Medulla oblongata (tissue), 1 donor: ENCODE results near the gene NYNRIN.

Source experiments
- DNase-seq: peaks from one replicate; pipeline ENCODE4 v3.0.0-alpha.2; 2015; ENCODE audit errors: extremely low spot score

NYNRIN gene

DNA sequence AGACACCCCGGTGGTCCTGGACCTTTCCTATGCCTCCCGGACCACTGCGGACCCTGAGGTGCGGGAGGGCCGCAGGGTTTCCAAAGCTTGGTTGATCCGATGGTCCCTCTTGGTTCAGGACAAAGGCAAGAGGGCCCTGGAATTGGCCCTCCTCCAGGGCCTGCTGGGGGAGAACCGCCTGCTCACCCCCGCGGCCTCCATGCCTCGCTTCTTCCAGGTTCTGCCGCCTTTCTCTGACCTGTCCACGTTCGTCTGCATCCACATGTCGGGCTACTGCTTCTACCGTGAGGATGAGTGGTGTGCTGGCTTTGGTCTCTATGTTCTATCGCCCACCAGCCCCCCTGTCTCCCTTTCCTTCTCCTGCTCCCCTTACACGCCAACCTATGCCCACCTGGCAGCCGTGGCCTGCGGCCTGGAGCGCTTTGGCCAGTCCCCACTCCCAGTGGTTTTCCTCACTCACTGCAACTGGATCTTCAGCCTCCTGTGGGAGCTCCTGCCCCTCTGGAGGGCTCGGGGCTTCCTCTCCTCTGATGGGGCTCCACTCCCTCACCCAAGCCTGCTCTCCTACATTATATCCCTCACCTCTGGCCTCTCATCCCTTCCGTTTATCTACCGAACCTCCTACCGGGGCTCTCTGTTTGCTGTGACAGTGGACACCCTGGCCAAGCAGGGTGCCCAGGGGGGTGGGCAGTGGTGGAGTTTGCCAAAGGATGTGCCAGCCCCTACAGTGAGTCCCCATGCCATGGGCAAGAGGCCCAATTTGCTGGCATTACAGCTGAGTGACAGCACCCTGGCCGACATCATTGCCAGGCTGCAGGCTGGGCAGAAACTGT is 16.8 kb downstream of the NYNRIN start:
- no peak for DNase-seq

GRCh38 chr14:24416254-24416931 is 17.6 kb downstream of the NYNRIN start:
- no peak for DNase-seq

DNA sequence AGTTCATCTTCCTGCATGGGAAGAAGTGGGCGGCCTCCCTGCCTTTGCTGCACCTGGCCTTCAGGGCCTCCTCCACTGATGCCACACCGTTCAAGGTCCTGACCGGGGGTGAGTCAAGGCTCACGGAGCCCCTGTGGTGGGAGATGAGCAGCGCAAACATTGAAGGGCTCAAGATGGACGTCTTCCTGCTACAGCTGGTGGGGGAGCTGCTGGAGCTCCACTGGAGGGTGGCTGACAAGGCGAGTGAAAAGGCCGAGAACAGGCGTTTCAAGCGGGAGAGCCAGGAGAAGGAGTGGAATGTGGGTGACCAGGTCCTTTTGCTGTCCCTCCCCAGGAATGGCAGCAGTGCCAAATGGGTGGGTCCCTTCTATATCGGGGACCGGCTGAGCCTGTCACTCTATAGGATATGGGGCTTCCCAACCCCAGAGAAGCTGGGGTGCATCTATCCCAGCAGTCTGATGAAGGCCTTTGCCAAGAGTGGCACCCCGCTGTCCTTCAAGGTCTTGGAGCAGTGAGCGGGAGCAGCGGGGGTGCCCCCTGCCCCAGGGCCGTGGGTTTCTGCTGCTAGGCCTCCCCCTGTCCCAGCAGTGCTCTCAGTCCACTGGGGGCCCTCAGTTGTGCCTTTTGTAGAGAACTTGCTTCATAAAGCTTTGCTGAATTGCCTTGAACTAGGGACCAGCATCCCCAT is 18.3 kb downstream of the NYNRIN start:
- no peak for DNase-seq

- DNase-seq = no peak
These were observed 19.2 kb downstream of the NYNRIN start for GRCh38 chr14:24417832-24418491.

GRCh38 chr14:24418492-24418873 is 19.7 kb downstream of the NYNRIN start:
- no peak for DNase-seq

- no peak for DNase-seq
These were observed 23.5 kb downstream of the NYNRIN start for GRCh38 chr14:24422261-24422660.

GRCh38 chr14:24422694-24423601 is 24.1 kb downstream of the NYNRIN start:
- DNase-seq = no peak

- DNase-seq = no peak
These were observed 26.9 kb downstream of the NYNRIN start for GRCh38 chr14:24425704-24426103.

GRCh38 chr14:24426150-24426911 is 27.5 kb downstream of the NYNRIN start:
- DNase-seq = no peak

GRCh38 chr14:24426912-24427536 is 28.2 kb downstream of the NYNRIN start:
- no peak for DNase-seq

- no peak for DNase-seq
These were observed 29.0 kb downstream of the NYNRIN start for GRCh38 chr14:24427537-24428508.

GRCh38 chr14:24428628-24429394 is 30.0 kb downstream of the NYNRIN start:
- no peak for DNase-seq

GRCh38 chr14:24429395-24430142 is 30.8 kb downstream of the NYNRIN start, which contains the start of the genes CBLN3 and KHNYN:
CBLN3 (minus strand) TSS chr14:24429668; CDS start chr14:24429054, 614 bp downstream.
KHNYN (plus strand) TSS chr14:24429954; CDS start chr14:24430731, 777 bp downstream.
- peak; percentile 91 for DNase-seq

- DNase-seq = peak; percentile 60
These were observed 31.4 kb downstream of the NYNRIN start for GRCh38 chr14:24430143-24430681.

DNA sequence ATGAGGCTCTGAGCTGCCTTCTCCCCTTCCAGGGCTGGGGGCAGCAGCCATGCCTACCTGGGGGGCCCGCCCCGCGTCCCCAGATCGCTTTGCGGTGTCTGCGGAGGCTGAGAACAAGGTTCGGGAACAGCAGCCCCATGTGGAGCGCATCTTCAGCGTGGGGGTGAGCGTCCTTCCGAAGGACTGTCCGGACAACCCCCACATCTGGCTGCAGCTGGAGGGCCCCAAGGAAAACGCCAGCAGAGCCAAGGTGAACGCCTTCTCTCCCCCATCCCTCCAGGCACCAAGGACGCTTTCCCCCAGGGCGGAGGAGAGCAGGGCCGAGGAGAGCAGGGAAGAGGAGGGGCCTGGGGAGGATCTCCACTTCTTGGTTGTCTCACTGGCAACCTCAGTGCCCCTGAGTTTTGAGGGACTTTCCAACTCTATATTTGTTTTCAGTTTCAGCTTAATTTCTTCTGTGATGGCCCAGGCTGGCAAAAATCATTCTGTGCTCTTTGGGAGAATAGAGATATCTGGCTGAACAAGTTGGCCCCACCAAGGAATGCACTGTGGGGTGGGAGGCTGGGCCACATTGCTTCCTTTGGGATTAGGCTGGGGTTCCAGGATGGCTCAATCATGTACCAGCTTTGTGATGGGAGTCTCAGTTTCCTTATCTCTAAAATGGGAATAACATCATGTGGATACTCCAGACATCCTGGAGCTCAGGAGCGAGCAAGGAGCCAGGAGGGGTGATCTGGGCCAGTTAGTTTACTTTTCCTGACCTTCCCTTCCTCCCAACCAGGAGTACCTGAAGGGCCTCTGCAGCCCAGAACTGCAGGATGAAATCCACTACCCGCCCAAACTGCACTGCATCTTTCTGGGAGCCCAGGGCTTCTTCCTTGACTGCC is 32.1 kb downstream of the NYNRIN start:
- DNase-seq = no peak
